C4-2B (cell line): Measurements from ENCODE around the gene KIF2A.
A peak's percentile ranks its signal among the peaks of the same experiment; 100 is the strongest.

Experiments
- H3K27ac ChIP-seq: fragments of 450-650 bp; 2 replicates; pipeline ENCODE4 v1.5.1; 2017
- ZFX ChIP-seq: fragments of 450-650 bp; IDR thresholded peaks from 2 replicates; pipeline ENCODE4 v1.6.1; 2017
- TF ChIP-seq, protein P1 (sequence below): fragments of 450-650 bp; conservative IDR thresholded peaks from 2 replicates; pipeline ENCODE4 v1.5.1; 2017; ENCODE audit warnings: mild to moderate bottlenecking

Gene KIF2A

DNA sequence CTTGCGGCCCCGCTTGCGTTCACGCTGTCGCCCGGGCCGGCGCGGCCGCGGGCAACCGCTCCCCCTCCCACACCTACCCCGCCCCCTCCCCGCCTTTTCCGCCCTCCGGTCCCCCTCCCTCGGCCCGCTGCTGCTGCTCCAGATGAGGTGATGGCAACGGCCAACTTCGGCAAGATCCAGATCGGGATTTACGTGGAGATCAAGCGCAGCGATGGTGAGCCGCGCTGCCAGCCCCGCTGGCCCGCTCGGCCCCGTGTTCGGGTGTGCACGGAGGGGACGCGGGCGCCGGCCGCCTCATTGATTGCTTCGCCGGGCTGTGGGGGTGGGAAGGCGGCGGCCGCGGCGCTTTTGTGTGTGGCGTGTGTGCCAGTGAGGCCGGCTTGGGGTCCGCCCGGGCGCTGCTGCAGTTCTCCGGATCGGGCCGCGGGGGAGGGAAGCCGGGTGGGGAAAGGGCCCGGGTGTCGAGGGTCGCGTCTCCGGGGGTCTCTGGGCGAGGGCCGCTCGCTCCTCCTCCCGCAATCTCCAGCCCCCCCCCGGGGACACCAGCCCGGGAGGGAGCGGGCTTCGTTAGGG is 403 bp downstream of the KIF2A start:
- peak overlapping the region; percentile 89 for H3K27ac ChIP-seq
- TF ChIP-seq, protein P1, sequence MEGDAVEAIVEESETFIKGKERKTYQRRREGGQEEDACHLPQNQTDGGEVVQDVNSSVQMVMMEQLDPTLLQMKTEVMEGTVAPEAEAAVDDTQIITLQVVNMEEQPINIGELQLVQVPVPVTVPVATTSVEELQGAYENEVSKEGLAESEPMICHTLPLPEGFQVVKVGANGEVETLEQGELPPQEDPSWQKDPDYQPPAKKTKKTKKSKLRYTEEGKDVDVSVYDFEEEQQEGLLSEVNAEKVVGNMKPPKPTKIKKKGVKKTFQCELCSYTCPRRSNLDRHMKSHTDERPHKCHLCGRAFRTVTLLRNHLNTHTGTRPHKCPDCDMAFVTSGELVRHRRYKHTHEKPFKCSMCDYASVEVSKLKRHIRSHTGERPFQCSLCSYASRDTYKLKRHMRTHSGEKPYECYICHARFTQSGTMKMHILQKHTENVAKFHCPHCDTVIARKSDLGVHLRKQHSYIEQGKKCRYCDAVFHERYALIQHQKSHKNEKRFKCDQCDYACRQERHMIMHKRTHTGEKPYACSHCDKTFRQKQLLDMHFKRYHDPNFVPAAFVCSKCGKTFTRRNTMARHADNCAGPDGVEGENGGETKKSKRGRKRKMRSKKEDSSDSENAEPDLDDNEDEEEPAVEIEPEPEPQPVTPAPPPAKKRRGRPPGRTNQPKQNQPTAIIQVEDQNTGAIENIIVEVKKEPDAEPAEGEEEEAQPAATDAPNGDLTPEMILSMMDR: no peak
- TF ChIP-seq ZFX: peak; percentile 7; the same call in 1 of the 2 replicates

DNA sequence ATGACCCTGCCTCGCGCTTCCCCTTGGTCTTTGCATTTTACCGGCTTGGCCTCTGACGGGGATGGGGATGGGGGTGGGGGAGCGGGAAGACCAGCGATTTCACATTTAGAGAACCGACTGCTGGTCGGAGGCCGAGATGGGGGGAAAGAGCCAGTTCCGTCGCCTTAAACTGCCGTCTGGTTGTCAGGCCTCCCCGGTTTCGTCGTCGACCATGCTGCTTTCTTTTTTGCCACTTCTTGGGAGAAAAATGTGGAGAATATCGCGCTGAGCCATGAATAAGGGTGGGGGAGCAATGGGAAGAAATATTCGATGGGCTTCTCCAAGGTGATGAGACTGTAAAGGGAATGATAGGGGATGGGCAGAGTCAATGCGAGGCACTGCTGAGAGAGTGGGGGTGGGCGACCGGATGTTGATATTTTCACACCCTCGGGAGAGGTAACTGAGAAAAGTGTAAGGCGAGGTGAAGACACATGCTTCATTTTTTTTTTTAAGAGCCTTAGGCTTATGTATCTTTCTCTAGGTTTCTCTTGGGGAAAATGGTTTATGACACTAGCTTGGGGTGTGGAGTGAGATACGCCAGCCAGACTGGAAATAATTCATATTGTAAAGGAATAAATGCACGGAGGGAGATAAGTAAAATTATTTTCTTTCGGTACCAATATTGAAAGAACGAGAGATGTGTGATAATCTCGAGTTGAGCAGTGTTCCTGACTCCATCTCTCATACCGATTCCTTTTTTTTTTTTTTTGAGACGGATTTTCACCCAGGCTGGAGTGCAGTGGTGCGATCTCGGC is 1.1 kb downstream of the KIF2A start:
- peak overlapping the region; percentile 89 for H3K27ac ChIP-seq
- no peak for TF ChIP-seq ZFX
- TF ChIP-seq, protein P1: no peak

DNA sequence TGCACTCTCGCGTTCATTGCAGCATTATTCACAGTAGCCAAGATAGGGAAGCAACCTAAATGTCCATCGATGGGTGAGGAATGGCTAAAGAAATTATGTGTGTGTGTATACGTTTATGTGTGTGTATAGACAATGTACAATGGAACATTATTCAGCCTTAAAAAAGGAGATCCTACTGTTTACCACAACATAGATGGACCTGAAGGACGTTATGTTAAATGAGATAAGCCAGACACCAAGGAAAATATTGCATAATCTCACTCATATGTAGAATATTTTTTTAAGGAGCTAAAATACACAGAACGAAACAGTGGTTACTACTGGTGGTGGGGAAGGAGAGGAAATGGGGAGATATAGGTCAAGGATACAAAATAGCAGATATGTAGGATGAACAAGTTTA is 2.4 kb downstream of the KIF2A start:
- no peak for TF ChIP-seq ZFX
- TF ChIP-seq, protein P1: no peak
- no peak overlapping the region for H3K27ac ChIP-seq

DNA sequence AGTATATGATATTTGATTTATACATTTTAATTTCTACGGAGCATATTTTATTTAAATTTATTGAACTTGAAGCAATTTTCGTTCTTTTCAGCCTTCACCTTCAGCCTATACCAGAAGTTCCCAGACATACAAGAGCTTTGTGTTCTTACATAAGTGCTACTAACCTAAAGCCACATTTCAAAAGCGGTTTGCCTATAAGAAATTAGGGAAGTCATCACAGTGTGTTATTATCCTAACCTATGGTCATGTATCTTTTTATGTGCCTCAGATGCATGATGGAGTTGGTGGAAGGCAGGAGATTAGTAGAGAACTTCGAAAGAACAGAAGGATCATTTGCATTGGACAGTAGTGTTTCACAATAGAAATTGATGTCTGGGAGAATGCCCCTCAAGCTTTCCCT is 3.1 kb downstream of the KIF2A start:
- H3K27ac ChIP-seq: no peak overlapping the region
- TF ChIP-seq, protein P1: no peak
- no peak for TF ChIP-seq ZFX

DNA sequence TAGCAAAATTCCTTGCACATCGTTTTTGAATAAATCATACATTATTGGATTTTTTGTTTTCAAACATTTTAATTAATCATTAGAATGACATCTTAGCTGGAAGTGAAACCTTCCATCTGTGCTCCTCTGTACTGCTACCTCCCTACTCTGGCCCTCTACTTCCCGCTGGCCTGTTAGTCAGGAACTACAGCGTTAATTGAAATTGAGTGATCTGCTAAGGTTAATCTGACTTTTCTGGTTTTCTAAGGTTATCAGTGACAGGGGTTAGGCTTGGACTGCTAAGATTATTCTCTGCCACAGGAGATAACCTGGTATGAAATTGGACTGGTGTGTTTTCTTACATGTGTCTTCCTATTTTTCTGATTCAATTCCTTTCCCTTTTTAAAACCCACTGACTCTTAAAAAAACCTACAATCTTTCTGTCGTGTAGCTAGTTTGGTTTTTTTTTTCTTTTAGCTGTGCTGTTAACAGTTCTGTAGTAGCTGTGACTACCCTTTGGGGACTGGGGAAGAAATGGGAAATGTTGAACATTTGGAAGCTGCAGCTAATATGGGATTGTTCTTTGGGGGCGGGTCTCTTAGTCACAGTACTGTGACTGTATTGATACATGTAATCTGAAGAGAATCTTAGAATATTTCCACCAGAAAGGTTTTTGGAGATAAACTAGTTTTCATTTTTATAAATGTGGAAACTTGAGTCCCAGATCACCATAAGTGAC is 4.6 kb downstream of the KIF2A start:
- no peak overlapping the region for H3K27ac ChIP-seq
- TF ChIP-seq, protein P1: no peak
- no peak for TF ChIP-seq ZFX

DNA sequence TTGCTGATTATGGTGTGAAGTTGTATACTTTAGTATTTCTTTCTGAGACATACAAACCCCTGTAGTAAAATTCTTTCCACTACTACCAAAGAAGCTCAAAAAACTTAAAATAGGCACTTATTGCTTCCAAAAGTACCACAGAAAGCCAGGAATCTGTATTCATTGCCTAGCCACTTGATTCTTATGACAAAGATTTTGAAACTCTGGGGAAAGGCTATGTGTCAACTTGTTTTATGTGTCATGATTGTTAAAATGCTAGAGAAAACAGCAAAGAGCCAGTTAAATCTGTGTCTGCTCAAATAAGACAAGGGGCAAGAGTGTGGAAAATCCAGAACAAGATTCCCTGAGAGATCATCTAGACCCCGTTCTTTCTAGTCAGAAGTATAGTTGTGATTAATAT is 6.0 kb downstream of the KIF2A start:
- TF ChIP-seq, protein P1: no peak
- no peak for TF ChIP-seq ZFX
- no peak overlapping the region for H3K27ac ChIP-seq

DNA sequence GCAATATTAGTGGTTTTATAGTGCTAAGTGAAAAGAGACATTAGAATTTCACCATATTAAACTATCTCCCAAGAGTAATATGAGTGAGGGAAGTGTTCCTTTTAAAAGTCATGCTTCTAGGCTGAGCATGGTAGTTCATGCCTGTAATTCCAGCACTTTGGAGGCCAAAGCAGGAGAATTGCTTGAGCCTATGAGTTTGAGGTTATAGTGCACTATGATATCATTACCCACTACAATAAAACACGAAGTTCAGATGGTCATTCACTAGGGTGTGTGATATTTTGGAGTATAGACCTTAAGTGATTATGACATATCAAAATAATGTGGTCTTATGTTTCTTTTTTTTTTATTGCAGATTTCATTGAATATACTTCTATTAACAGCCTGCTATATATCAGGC is 6.7 kb downstream of the KIF2A start:
- TF ChIP-seq, protein P1: no peak
- no peak for TF ChIP-seq ZFX
- H3K27ac ChIP-seq: no peak overlapping the region
